Parathyroid adenoma (tissue), 2 donors: ENCODE data around the gene CDH26.

Experiments used
- H2AFZ ChIP-seq: fragments of 300-600 bp; sonication (generic); one replicate; pipeline ENCODE4 v1.7.0; 2017; ENCODE audit warnings: antibody characterized with exemption, mild to moderate bottlenecking
- H3K27ac ChIP-seq: fragments of 300-600 bp; sonication (generic); one replicate; pipeline ENCODE4 v1.7.0; 2017
- H3K27me3 ChIP-seq: fragments of 300-600 bp; sonication (generic); one replicate; pipeline ENCODE4 v1.7.0; 2017; ENCODE audit warnings: low read length; ENCODE audit not compliant: control insufficient read depth, insufficient read depth
- H3K36me3 ChIP-seq: fragments of 300-600 bp; sonication (generic); one replicate; pipeline ENCODE4 v1.7.0; 2017; ENCODE audit warnings: low read length; ENCODE audit not compliant: control insufficient read depth, insufficient read depth
- H3K4me1 ChIP-seq: fragments of 300-600 bp; sonication (generic); one replicate; pipeline ENCODE4 v1.7.0; 2017; ENCODE audit warnings: control low read depth
- H3K4me2 ChIP-seq: fragments of 300-600 bp; sonication (generic); one replicate; pipeline ENCODE4 v1.7.0; 2017; ENCODE audit warnings: low read length
- H3K4me3 ChIP-seq: fragments of 300-600 bp; sonication (generic); one replicate; pipeline ENCODE4 v1.7.0; 2017; ENCODE audit warnings: low read depth, low read length
- H3K79me2 ChIP-seq: fragments of 300-600 bp; sonication (generic); one replicate; pipeline ENCODE4 v1.7.0; 2017; ENCODE audit warnings: control low read depth
- H3K9ac ChIP-seq: fragments of 300-600 bp; sonication (generic); one replicate; pipeline ENCODE4 v1.7.0; 2017; ENCODE audit warnings: mild to moderate bottlenecking
- H3K9me3 ChIP-seq: fragments of 300-600 bp; sonication (generic); one replicate; pipeline ENCODE4 v1.7.0; 2017; ENCODE audit warnings: low read length; ENCODE audit not compliant: control insufficient read depth
- TF ChIP-seq, protein P1 (sequence below): fragments of 300-600 bp; sonication (generic); IDR thresholded peaks from one replicate; pipeline ENCODE4 v1.7.0; 2017; ENCODE audit warnings: antibody characterized with exemption, mild to moderate bottlenecking
- donor health status: primary hyperparathyroidism.

CDH26 gene

DNA sequence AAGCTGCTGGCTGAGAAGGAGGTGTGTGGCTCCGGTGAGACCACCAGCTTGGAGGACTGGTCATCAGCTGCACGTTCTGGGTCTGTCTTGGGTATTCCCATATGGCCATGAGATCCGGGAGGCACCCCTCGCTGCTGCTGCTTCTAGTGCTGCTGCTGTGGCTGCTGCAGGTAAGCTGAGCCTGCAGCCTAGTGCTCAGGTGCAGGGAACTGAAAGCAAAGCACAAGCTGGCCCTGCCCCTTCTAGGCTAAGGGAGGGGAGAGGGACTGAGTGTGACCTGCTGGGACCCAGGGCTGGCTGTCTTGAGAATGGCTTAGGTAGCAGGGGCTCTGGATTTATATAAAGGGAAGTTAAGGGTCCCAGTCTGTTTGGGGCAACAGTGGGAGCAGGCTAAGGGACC lies 403 bp downstream of the CDH26 start:
- Histone ChIP-seq H3K36me3 (no peaks in the 10 kb centered on the region), H3K9me3 (no peaks in the 10 kb centered on the region), H3K9ac (no peak overlapping the region), H3K4me1 (no peaks in the 10 kb centered on the region), H2AFZ (no peak overlapping the region), H3K27ac (no peak overlapping the region), H3K79me2 (no peaks in the 10 kb centered on the region), H3K27me3 (no peaks in the 10 kb centered on the region), H3K4me2 (no peak overlapping the region), H3K4me3 (no peak overlapping the region)
- TF ChIP-seq, protein P1, sequence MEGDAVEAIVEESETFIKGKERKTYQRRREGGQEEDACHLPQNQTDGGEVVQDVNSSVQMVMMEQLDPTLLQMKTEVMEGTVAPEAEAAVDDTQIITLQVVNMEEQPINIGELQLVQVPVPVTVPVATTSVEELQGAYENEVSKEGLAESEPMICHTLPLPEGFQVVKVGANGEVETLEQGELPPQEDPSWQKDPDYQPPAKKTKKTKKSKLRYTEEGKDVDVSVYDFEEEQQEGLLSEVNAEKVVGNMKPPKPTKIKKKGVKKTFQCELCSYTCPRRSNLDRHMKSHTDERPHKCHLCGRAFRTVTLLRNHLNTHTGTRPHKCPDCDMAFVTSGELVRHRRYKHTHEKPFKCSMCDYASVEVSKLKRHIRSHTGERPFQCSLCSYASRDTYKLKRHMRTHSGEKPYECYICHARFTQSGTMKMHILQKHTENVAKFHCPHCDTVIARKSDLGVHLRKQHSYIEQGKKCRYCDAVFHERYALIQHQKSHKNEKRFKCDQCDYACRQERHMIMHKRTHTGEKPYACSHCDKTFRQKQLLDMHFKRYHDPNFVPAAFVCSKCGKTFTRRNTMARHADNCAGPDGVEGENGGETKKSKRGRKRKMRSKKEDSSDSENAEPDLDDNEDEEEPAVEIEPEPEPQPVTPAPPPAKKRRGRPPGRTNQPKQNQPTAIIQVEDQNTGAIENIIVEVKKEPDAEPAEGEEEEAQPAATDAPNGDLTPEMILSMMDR = no peak

DNA sequence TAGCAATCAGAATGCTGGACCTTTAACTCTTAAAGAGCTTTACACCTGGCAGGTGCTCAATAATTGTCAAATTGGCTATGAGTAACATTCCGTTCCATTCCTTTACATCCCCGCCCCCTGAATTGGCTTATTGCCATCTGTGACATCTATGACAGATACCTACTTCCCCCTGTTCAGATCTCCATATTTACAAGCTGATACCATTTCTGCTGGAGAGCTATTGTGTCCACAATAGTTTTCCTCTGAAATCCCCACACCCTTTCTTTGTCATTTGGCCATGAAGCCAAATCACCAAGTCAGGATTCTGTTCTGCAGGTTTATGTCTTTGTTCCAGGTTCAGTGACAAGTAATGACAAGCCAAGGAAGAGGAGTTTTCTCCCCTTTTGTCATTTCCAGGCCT lies 3.2 kb downstream of the CDH26 start:
- TF ChIP-seq, protein P1 = no peak
- Histone ChIP-seq H3K9ac (no peak overlapping the region), H3K36me3 (no peaks in the 10 kb centered on the region), H2AFZ (no peak overlapping the region), H3K79me2 (no peaks in the 10 kb centered on the region), H3K4me3 (no peak overlapping the region), H3K4me2 (no peak overlapping the region), H3K27ac (no peak overlapping the region), H3K4me1 (no peaks in the 10 kb centered on the region), H3K27me3 (no peaks in the 10 kb centered on the region), H3K9me3 (no peaks in the 10 kb centered on the region)

DNA sequence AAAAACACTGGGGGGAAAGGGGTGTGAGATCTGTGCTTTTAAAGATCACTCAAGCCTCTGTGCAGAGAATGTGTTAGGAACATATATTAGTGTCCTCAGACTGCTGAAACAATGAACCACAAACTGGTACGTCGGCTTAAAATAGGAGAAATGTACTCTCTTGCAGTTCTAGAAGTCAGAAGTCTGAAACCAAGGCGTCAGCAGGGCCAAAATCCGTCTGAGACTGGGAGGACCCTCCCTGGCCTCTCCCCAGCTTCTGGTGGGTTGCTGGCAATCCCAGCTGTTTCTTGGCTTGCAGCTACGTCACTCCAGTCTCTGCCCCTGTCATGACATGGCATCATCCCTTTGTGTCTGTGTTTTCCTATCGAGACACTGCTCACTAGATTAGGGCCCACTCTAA lies 3.9 kb downstream of the CDH26 start:
- H3K9ac ChIP-seq = no peak overlapping the region
- H3K27ac ChIP-seq = no peak overlapping the region
- no peaks in the 10 kb centered on the region for H3K36me3 ChIP-seq
- H3K79me2 ChIP-seq = no peaks in the 10 kb centered on the region
- H3K4me1 ChIP-seq = no peaks in the 10 kb centered on the region
- H3K27me3 ChIP-seq = no peaks in the 10 kb centered on the region
- TF ChIP-seq, protein P1 = no peak
- H2AFZ ChIP-seq = no peak overlapping the region
- H3K4me2 ChIP-seq = no peak overlapping the region
- H3K9me3 ChIP-seq = no peaks in the 10 kb centered on the region
- H3K4me3 ChIP-seq = no peak overlapping the region

DNA sequence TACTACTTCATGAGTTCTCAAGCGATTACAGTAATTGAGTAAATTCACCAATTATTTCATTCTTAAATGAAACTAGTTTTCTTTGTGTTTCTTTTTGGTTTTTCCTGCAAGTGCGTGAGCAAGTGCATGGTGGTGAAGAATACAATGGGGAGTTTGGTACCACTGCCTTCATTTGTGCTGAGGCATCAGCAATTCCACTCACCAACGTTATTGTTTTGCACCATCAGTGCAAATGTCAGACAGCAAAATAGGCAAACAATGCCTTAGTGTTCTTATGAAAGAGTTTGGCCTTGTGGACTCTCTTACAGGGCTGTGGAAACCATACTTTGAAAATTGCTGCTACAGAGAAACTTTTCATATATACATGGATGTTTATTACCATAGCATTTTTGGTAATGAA lies 8.2 kb downstream of the CDH26 start:
- no peaks in the 10 kb centered on the region for H3K36me3 ChIP-seq
- no peak overlapping the region for H3K27ac ChIP-seq
- H2AFZ ChIP-seq = no peak overlapping the region
- no peak overlapping the region for H3K9ac ChIP-seq
- H3K4me3 ChIP-seq = no peak overlapping the region
- H3K79me2 ChIP-seq = no peaks in the 10 kb centered on the region
- no peaks in the 10 kb centered on the region for H3K4me1 ChIP-seq
- TF ChIP-seq, protein P1 = no peak
- H3K27me3 ChIP-seq = no peaks in the 10 kb centered on the region
- H3K9me3 ChIP-seq = no peaks in the 10 kb centered on the region
- no peak overlapping the region for H3K4me2 ChIP-seq

DNA sequence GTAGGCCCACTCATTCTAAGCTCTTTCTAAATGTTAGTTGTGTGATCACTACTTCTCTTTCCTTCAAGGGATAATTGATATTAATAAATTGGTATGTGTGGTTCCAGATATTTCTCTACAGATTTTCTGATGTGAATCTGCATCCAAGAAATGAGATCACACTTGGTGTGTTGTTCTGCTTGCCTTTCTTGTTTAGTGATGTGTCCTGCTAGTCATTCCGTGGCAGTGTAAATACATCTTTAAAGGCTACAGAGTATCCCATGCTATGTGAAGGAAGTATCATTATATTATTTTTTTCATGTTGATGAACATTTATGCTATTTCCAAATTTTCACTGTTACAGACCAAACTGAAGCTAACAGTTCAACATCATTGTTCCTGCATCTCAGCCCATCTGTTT lies 13.2 kb downstream of the CDH26 start:
- Histone ChIP-seq H3K4me1 (no peaks in the 10 kb centered on the region), H3K4me2 (no peak overlapping the region), H3K4me3 (no peak overlapping the region), H3K27me3 (no peaks in the 10 kb centered on the region), H3K79me2 (no peaks in the 10 kb centered on the region), H3K36me3 (no peaks in the 10 kb centered on the region), H3K9me3 (no peaks in the 10 kb centered on the region), H3K9ac (no peak overlapping the region), H3K27ac (no peak overlapping the region), H2AFZ (no peak overlapping the region)
- TF ChIP-seq, protein P1 = no peak
